Liver (tissue), 3 donors: ENCODE measurements around the gene CIDEA.

Source experiments
- CTCF ChIP-seq: fragments of 150-350 bp; IDR thresholded peaks from 2 replicates; pipeline ENCODE4 v1.5.1; 2017; ENCODE audit warnings: improper control_type of control experiment, low read depth, low read length; ENCODE audit not compliant: missing input control
- EGR1 ChIP-seq, 2 donors: IDR thresholded peaks; 2 replicates each; pipeline ENCODE4 v1.6.1; 2016 to 2018; ENCODE audit warnings: antibody characterized with exemption in 2 of 2, low read depth in 2 of 2
- MAX ChIP-seq: IDR thresholded peaks from 2 replicates; pipeline ENCODE4 v1.6.1; 2016; ENCODE audit warnings: antibody characterized with exemption
- RAD21 ChIP-seq, 2 donors: IDR thresholded peaks; 2 replicates each; pipeline ENCODE4 v1.6.1; 2016; ENCODE audit warnings: antibody characterized with exemption in 2 of 2, mild to moderate bottlenecking in 2 of 2
- REST ChIP-seq: IDR thresholded peaks from 2 replicates; pipeline ENCODE4 v1.6.1; 2016; ENCODE audit warnings: antibody characterized with exemption, mild to moderate bottlenecking
- RXRA ChIP-seq, 2 donors: IDR thresholded peaks; 2 replicates each; pipeline ENCODE4 v1.6.1; 2017 to 2018; ENCODE audit warnings: antibody characterized with exemption in 2 of 2, mild to moderate bottlenecking in 1 of 2
- TAF1 ChIP-seq: conservative IDR thresholded peaks from 2 replicates; pipeline ENCODE4 v1.6.1; 2016; ENCODE audit warnings: antibody characterized with exemption, mild to moderate bottlenecking
- YY1 ChIP-seq: IDR thresholded peaks from 2 replicates; pipeline ENCODE4 v1.6.1; 2016; ENCODE audit warnings: antibody characterized with exemption, mild to moderate bottlenecking
- ZBTB33 ChIP-seq: IDR thresholded peaks from 2 replicates; pipeline ENCODE4 v1.6.1; 2016; ENCODE audit warnings: antibody characterized with exemption
- donor health status: healthy.
- donor health status: healthy.

- TF ChIP-seq RAD21 (IDR thresholded peaks at IDR 0.05) = no peak
- TF ChIP-seq CTCF = no peak
- no peak for TF ChIP-seq EGR1 (IDR thresholded peaks at IDR 0.05; ENCODE audit: low read depth in 2 of 2)
- TF ChIP-seq ZBTB33 = no peak
- TF ChIP-seq TAF1 = no peak
- TF ChIP-seq MAX = no peak
- TF ChIP-seq REST = no peak
- no peak for TF ChIP-seq YY1
- no peak for TF ChIP-seq RXRA (IDR thresholded peaks at IDR 0.05)
Observed at GRCh38 chr18:12293831-12294230, 39.7 kb downstream of the CIDEA start.
